Posterior vena cava (tissue), 2 donors: ENCODE data around the gene CDHR1. TPM values are rescaled to one million over a fixed set of nuclear protein-coding genes. Genes with fewer than 3 reads are reported as not detected.
"Not testable (repeated sequence)": the region's sequence is repeated elsewhere in the genome, so short reads cannot be mapped to it uniquely, and the experiment has no call there.

ENCODE experiments used
- DNase-seq: peaks from one replicate; pipeline ENCODE4 v3.0.0-alpha.2; 2020; ENCODE audit warnings: low spot score
- intact Hi-C, 2 donors: fragments of 100-400 bp; cut with DNase I; formaldehyde crosslinking; loops; one replicate each; pipeline versions ENCODE4 v1.14.1 to v1.14.2; 2022 to 2023
- long read RNA-seq, 2 donors: library from polyadenylated mRNA; unstranded; transcript quantifications; one replicate each; pipeline ENCODE4 v2.0.0, GENCODE V29; 2020 to 2021
- total RNA-seq, 2 donors: library from RNA; stranded (reverse); fragmentation: NEBNext Ultra II Directional; extraction: Animal tissue kit (Norgen Biotek cat#: 25700); gene quantifications; one replicate each; pipeline ENCODE4 v1.2.1, GENCODE V29; 2021
- donor health status: DM: yes; HTN: yes; CAD: no.
- donor health status: DM: yes; HTN: yes; CAD: no.

Gene CDHR1
- under 1 TPM; 0.14 to 0.28 TPM for total RNA-seq
- long read RNA-seq, donor 1: 0 reads
- long read RNA-seq, donor 2: 0 reads

DNA sequence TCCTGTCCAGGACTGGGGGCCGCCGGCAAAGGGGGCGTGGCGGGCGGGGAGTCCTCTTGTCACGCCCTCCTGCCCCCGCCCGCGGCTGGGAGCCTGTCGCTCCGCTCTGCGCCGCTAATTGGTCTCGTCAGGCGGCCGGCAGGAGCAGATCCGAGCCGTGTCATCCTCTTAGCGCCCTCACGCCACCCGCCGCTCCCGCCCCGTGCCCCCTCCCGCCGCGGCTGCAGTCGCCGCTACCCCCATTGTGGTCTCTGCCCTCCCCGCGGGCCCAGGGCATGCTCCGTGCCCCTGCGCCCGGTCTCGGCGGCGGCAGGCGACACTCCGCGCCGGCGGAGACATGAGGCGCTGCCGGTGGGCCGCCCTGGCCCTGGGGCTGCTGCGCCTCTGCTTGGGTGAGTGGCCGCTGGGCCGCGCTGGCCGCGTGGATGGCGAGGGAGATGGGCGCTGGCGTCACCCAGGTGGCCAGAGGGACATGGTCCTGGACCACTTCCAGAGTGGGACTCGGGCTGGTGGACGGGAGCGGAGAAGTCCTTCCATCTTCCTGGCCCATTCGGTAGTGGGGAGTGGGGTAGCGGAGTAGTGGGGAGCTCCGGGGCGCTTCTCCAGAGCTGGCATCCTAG, at the start of gene CDHR1:
CDHR1 (plus strand) TSS at position 114 of the 620 bp plus-strand sequence; CDS start at position 338, 224 bp downstream.
- intact Hi-C loops: loop anchor here in 1 of 2 donors (10.0 kb wide), 2 partner anchors 390 to 470 kb away; no protein-coding TSS in a partner anchor
- DNase-seq: no peak

DNA sequence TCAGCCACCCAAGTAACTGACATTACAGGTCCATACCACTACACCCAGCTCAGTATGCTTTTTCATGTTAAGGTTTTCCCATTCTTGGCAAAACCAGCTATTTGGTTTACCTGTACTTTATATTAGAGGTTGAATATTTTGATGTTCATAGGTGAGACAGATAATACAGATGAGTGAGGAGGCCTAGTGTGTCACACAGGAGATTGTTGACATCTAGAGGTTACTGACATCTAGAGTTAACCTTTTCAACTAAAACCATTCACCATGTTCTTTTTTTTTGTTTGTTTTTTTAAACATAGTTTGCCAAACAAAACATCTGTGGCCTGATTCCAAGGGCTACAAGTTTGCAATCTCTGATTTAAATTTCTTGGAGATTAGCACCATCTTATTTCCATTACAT, 47.0 kb upstream of the CDHR1 start:
- intact Hi-C loops: no loop called here
- DNase-seq: no peak

DNA sequence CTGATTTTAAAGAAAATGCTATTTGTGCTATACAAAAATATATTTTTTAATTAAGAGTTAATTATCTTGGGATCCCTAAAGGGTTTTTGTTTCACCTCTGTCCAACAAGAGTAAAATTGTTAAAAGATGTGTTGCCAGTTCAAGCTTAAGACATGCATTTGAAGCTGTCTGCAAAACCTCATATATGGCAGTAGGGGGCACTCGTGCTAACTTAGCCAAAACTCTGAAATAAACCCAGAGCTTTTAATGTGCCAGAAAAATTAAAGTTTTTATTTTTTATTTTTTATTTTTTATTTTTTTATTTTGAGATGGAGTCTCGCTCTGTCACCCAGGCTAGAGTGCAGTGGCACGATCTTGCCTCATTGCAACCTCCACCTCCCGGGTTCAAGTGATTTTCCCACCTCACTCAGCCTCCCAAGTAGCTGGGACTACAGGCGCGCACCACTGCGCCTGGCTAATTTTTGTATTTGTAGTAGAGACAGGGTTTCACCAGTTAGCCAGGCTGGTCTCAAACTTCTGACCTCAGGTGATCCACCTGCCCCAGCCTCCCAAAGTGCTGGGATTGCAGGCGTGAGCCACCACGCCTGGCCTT, 46.2 kb upstream of the CDHR1 start:
- DNase-seq, intact Hi-C loops: not testable (repeated sequence)

DNA sequence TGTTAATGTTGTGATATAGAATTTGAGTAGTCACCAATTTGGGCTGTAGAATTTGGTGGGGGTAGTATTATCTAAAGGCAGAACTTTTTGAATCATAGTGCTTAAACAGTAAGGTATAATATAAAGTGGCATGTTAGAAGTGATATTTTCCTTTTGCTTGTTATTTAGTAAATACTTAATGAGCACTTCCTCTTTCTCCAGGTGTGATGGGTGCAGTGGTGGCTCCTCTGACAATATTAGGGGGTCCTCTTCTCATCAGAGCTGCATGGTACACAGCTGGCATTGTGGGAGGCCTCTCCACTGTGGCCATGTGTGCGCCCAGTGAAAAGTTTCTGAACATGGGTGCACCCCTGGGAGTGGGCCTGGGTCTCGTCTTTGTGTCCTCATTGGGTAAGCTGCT, 44.5 kb upstream of the CDHR1 start:
- DNase-seq: no peak
- intact Hi-C loops: no loop called here

DNA sequence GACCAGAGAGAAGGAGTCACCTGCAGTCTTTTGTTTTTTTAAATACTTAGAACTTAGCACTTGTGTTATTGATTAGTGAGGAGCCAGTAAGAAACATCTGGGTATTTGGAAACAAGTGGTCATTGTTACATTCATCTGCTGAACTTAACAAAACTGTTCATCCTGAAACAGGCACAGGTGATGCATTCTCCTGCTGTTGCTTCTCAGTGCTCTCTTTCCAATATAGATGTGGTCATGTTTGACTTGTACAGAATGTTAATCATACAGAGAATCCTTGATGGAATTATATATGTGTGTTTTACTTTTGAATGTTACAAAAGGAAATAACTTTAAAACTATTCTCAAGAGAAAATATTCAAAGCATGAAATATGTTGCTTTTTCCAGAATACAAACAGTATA, 41.6 kb upstream of the CDHR1 start:
- intact Hi-C loops: no loop called here
- DNase-seq: no peak

DNA sequence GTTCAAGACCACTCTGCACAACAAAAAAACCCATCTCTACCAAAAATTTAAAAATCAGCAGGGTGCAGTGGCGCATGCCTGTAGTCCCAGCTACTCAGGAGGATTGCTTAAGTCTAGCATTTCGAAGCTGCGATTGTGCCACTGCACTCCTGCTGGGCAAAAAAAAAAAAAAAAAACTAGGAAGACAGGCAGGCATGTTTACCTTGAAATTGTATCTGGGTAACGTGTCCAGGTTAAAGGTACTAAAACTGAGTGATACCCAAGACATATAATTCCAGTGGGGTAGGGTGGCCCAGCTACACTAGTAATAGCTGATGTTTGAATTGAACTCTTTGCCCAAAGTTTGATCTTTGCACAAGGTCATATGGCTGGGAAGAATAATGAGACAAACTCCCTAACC, 38.8 kb upstream of the CDHR1 start:
- intact Hi-C loops: no loop called here
- DNase-seq: no peak

DNA sequence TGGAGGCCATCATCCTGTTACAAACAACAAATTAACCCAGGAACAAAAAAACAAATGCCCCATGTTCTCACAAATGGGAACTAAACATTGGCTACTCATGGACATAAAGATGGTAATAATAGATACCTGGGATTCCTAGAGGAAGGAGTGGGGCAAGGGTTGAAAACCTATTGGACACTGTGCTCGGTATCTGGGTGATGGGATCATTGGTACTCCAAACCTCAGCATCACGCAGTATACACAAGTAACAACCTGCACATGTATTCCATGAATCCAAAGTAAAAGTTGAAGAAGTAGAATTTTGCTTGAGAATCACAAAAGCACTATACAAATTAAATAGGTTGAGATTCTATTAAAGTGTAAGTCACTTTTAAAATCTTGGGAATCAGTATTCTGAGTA, 38.3 kb upstream of the CDHR1 start:
- intact Hi-C loops: no loop called here
- no peak for DNase-seq

DNA sequence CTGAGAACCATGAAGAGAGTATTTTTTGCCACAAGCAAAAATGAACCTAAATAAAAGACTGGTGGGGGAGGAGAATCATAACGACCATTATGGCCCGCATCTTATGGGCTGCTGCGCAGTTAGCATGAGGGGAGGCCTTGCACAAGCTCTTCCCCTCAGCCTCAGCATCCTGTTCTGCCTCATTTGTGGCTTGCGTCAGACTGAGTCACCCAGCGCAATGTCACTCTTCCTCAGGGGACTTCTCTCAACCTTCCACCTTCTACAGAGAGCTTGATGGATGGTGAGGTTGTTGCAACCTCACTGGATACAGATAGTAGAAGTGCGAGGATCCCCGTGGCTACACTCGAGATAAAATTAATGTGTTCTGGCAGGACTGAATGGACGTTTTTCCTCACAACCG, 37.6 kb upstream of the CDHR1 start:
- intact Hi-C loops: no loop called here
- no peak for DNase-seq

DNA sequence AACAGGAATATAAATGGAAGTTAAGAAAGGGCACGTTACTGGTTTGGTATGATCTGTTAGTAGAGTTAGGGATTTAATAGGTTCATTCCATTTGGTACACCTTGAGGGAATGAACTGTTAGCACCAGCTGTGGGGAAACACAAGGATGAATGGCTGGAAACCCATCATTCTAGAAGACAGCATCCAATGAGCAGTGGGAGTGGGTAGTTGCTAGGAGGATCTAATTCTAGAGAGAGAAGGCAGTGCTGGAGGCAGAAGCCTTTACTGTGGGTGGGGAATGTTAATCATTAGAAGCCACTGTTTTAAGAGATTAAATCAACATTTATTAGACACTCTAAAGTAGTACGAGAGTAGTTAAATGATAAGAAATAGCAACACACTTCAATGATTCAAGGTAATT, 36.3 kb upstream of the CDHR1 start:
- intact Hi-C loops: no loop called here
- no peak for DNase-seq

DNA sequence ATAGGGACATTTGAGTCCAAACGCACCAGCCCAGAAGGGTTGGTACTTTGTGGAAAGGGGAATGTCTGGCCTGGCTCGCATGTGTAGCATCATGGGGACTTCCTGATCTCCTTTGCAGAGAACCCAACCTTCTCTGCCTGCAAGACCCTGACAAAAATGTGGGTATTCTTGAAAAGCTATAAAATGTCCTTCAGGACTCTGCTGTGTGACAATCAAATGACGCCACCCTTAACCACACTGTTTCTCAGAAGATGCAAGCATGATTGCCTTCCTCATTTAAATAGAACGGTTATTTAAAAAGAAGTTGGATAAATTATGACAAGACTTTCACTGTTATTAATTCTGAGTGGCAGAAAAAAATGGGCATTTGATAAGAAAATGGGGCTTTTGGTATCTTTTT, 35.8 kb upstream of the CDHR1 start:
- no peak for DNase-seq
- intact Hi-C loops: no loop called here

DNA sequence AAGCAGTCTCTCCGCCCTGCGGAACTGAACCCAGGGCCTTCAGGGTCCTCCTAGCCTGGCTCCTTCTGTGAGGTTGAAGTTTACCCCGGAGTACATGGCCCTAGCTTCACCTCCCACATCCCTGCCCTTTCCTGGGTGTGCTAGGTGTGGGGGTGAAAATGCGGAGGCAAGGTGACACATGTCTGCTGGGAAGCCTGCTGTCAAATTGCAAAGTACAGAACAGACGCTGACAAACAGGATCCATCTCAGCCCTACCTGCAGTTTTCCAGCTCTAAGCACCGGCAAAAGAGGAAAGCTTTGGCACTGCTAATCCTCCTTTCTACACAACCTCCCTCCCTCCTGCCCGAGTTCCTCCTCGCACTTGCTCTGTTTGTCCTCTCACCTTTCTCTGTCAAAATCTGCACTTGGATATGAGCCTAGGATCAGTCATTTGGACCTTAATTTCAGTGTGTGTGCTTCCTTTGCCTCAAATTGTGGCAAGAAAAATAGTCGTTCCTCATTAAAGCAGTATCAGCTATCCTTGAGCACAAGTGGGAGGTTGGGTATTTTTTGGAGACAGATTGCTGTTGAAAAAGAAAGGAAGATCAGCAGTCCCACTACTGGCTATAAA, 35.2 kb upstream of the CDHR1 start:
- intact Hi-C loops: no loop called here
- no peak for DNase-seq

DNA sequence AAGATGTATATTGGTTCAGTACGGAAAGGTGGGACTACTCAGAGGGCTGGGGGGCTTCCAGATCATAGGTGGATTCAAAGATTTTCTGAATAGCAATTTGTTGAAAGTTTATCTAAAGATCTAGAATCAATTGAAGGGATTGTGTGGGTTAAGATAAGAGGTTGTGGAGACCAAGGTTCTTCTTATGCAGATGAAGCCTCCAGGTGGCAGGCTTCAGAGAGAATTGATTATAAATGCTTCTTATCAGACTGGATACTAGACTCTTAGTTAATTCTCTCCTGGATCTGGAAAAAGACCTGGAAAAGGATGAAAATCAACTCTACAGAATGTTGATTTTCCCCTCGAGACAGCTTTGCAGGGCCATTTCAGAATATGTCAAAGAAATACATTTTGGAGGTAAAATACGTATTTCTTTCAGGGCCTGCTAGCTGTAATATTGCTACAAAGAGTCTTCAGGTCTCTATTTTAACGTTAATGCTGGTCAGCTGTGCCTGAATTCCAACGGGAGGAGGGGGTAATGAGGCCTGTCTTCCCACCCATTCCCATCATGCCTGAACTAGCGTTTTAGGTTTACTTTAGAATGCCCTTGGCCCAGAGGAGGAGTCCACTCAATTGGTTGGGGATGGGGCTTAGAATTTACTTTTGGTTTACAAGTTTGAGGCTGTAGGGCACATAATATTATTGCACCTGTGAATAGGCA, 33.5 kb upstream of the CDHR1 start:
- no peak for DNase-seq
- intact Hi-C loops: no loop called here

DNA sequence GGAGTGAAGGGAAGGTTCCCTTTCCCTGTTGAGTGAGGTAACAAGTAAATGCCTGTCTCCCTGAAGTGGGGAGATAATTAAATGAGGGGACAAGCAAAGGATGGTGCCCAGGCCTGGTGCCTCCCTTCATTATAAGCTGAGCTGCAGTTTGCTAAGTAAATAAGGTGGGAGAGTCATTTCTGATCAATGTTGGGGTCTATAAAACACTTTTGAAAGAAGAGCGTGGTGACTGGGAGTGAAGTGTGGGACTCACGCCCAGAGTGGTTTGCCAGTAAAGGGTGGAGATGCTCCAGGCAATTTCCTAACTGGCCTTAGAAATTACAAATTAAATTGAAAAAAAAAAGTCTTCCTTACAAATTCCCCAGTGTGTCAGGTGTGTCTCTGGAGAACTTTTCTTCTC, 30.3 kb upstream of the CDHR1 start:
- intact Hi-C loops: no loop called here
- DNase-seq: no peak

DNA sequence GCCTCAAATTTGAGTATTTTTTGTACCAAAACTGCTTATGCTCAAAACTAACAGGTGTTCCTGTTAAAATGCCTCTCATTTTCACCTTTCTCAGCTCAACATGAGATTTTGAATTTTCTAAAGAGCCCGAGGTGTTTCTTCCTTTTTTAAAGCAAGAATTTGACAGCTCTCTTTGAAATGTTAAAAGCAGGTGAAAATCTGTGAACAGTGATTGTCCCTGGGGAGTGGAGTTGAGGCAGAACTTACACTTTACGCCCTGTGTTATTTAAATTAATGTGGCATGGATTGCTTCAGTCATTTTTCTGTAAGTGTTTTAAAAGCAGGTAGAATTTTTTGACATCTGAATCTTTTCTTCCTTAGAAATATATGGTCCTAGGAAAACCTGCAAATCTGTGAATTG, 29.9 kb upstream of the CDHR1 start:
- DNase-seq: no peak
- intact Hi-C loops: no loop called here

DNA sequence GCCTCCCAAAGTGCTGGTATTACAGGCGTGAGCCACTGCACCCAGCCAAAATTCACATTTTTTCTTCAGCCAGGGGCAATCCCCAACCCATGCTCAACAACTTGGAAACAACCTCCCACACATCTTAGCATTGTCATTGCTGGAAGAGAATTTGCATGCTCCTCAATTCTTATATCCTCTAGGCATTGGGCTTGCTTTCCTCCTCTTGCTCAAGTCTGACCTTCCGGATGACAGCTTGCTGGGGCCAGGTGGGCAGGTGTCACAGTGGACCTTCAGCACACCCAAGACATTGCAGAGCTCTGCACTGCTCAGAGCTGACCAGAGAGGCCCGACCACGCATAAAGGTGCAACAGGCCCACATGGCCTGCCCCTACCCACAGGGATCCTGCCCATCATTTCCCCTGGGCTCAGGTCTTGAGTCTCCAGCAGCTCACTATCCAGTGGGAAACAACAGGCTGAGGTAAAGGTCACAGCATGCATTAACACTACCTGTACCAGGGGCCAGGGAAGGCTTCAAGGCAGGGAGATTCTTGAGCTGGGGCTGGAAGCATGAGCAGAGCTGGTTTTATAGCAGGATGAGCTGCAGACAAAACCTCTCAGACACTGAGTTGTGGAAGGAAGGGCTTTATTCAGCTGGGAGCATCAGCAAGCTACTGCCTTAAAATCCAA, 27.6 kb upstream of the CDHR1 start:
- intact Hi-C loops: no loop called here

DNA sequence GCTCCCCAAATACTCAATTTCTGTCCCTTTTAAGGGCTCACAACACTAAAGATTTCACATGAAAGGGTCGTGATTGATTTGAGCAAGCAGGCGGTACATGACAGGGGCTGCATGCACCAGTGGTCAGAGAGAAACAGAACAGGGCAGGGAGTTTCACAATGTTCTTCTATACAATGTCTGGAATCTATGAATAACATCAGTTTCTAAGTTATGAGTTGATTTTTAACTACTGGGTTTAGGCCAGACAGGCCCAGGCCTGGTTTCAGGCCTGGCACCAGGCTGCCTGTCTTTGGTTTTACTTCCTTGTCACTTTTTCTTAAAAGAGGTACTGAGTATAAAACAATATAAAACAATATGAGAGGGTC, 27.1 kb upstream of the CDHR1 start:
- intact Hi-C loops, DNase-seq: not testable (repeated sequence)

More for the DNA sequence above, 27.6 kb upstream of the CDHR1 start:
- no peak for DNase-seq

DNA sequence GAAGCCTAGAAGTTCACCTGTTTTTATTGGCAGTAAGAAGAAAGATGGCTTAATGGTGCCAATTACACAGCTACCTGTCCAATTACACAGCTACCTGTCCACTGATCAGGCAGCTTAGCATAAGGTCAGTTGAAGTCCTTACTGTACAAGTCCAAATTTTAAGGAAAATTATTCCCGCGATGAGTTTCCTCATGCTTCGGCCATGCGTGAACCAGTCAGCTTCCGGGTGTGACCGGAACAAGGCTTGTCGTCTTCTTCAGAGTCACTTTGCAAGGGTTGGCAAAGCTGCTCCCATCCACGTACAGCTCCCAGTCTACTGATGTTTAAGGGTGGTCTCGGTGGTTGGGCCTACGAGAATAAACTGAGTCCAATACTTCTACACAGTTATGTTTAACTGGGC, 26.0 kb upstream of the CDHR1 start:
- intact Hi-C loops, DNase-seq: not testable (repeated sequence)

DNA sequence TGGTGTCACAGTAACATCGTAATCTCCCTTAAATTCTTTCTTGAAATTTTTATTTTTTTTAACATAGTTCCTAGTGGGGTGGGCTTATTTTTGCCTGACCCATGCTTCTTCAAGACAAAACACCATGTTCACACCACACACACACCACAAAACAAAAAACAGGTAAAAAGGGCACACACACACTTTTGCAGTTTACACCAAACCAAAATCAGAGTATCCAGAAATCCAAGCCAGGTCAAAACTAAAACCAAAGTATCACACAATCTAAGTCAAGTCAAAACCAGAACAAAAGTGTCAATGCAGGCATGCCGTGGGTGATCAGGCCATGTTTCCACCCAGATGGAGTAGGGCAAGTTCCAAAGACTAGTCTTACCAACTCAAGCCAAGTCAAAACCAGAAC, 23.1 kb upstream of the CDHR1 start:
- intact Hi-C loops, DNase-seq: not testable (repeated sequence)

DNA sequence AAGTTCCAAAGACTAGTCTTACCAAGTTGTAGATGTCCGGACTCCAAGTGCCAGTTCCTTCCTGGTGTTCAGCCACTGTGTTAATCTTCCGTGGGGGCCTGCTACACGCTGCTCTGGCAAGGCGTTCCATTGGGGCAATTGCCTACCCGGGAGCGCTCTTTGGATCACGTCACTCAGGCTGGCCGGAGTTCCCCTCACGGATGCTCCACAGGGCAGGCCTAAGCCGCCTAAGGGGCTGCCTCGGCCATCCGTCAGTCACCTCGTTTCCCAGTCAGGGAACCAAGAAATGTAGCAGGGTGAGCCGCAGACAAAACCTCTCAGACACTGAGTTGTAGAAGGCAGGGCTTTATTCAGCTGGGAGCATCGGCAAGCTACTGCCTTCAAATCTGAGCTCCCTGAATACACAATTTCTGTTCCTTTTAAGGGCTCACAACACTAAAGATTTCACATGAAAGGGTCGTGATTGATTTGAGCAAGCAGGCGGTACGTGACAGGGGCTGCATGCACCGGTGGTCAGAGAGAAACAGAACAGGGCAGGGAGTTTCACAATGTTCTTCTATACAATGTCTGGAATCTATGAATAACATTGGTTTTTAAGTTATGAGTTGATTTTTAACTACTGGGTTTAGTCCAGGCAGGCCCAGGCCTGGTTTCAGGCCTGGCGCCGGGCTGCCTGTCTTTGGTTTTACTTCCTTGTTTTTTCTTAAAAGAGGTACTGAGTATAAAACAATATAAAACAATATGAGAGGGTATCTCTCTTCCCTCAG, 22.5 kb upstream of the CDHR1 start:
- intact Hi-C loops, DNase-seq: not testable (repeated sequence)
